GM18867 (cell line): ENCODE measurements around the gene PLXNA4.

Experiments used
- ATAC-seq: cut with Tn5 transposase; IDR thresholded peaks from one replicate; pipeline ENCODE4 v1.9.1; 2021; ENCODE audit warnings: mild to moderate bottlenecking, moderate library complexity; ENCODE audit not compliant: unreplicated experiment

The PLXNA4 gene

GRCh38 chr7:132108563-132108962 lies 467.7 kb downstream of the PLXNA4 start:
- no peak for ATAC-seq

- ATAC-seq, result no peak
Measured at GRCh38 chr7:132106491-132106890, 469.8 kb downstream of the PLXNA4 start.

- ATAC-seq, result no peak
Measured at GRCh38 chr7:132105096-132105495, 471.2 kb downstream of the PLXNA4 start.

DNA sequence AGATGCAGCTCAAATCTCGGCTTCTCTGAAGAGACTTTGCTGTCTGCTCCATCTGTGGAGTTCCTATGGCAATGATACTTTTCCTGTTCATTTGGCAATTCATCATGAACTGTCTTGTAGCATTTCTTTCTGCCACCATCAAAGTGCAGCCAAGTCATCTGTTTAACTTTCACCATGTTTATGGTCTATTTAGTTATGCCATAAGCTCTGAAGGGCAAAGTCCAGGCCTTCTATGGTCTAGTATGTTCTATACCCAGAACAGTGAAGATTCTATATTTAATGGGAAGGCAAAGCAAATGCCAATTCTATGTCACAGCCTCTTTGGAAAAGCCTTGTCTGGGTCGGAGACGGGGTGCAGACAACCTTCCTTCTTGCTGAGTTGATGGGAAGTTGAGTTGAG lies 472.6 kb downstream of the PLXNA4 start:
- ATAC-seq, result no peak

DNA sequence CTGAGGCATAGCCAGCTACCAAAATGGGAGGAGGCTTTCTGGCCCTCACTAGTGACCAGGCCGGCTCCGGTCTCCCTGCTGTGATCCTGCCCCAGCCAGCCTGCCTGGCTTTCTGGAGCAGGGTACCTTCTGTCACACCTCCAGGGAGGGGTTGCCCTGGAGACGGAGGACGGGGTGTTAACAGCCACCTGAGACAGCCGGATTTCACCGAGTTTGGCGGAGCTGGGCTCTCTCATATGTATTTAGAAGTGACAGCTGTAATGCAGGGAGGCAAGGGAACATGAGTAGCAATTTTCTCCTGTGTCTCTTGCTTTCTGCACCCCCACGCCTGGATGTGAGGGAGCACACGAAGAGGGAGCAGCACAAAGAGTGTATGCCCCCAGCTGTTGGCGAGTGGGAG lies 473.3 kb downstream of the PLXNA4 start:
- ATAC-seq, result no peak

DNA sequence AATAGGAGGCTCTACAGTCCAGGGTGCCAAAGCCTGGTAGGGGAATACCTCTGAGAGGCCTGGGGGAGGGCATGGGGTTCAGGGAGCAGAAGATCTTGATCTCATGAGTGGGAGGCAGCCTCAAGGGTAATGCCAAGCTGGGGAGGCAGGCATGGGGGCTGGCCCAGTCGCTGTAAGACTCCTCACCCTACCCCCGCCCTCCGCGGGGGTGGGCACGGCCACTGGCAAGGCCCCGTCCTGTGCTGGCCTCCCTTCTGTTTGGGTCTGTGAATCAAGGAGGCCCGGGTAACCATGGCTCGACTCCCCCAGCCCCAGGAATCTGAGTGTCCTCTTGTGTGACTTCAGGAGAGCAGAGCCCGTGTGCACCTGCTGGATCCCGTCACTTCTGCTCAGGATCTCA lies 473.9 kb downstream of the PLXNA4 start:
- no peak for ATAC-seq

GRCh38 chr7:132100981-132101380 lies 475.3 kb downstream of the PLXNA4 start:
- ATAC-seq, result no peak

DNA sequence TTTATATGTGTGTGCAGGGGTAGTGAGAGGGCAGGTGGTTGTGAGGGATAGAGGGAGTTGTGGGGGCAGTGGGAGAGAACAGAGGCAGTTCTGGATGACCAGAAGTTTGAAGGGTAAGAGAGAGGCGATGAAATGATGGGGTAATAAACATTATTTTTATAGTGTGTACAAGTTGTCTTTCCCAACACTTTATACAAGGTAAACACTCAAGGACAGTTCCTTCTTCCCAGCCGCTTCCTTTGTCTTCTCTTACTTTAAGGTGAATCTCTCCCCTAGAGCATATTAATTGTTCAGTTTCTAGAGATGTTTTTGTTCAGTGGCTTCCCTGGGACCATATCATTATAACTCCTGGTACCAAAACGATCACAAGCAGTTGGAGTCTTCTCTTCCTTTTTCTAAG lies 475.8 kb downstream of the PLXNA4 start:
- no peak for ATAC-seq

DNA sequence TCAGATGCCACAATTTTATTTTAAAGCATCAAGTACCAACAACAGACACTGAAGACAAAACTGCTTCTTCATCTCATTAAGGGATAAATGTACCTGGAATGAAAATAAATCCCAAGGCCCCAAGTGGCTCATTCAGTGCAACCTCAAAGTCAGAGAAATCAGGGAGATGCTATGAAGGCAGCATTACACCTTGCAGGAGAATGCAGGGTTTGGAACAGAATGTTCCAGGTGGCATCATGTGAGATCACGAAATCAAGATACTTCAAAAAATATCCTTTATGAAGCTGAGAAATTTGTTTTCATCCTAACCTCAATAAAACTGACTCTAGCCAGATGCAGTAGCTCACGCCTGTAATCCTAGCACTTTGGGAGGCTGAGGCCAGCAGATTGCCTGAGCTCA lies 477.1 kb downstream of the PLXNA4 start:
- no peak for ATAC-seq

GRCh38 chr7:132098327-132098726 lies 477.9 kb downstream of the PLXNA4 start:
- no peak for ATAC-seq

DNA sequence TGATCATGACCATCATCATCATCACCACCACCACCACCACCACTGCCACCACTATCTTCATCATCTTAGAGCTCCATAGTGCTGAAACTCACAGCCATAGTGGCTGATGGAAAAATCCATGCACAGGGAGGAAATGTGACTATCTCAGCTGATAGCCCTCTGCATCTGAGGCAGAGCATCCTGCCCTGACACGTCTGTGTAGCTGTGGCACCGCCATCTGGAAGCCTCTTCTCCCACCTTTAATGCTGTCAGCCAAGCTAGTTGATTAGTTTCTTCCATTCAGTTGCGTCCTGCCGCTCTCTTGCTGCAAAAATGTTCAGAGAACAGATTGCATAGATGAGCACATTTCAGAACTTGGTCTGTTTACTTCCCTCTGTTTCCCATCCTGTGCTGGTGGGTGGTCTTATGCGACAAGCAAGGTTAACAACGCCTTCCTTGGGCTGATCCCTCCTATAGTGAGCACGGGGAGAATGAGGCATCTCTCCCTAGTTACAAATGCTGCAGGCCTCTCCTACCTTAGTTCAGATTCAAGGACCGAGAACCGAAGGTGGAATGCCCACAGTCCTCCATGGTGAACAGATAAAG lies 478.6 kb downstream of the PLXNA4 start:
- no peak for ATAC-seq

- ATAC-seq, result no peak
Measured at GRCh38 chr7:132095111-132095765, 481.0 kb downstream of the PLXNA4 start.

DNA sequence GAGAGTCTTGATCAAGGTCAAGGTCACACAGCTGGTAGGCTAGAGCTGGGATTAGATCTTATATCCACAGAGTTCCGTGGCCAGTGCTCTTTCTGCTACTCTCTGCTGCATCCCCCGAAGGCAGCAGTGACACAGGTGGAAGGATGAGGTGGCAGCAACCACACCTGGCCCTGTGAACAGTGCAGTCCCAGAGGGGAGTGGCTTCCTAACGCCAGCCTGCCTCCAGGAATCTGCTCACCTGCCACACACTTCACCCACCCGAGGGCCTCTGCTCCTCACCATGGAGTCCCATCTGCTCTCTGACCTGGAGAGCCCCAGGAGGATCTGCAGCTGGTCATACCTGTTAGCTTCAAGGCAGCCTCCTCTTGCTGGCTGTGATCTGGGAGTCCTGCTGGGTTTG lies 484.2 kb downstream of the PLXNA4 start:
- ATAC-seq, result no peak

DNA sequence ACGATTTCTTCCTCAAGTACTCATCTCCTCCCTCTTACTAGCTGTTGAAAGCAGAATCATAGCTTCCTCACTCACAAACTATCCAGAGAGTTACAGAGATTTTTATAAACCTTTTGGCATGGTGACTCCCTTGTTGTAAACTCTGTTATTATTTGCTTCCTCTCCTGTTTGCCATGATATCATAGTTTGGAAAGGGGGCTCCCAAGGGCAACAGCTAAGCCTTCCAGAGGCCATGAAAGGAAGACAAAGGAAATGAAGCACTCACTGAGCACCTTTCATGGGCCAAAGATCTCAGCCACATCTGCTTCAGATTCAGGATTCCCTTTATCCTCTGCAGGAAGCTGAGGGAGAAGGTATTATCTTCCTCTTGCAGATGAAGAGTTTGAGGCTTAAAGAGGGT lies 484.6 kb downstream of the PLXNA4 start:
- no peak for ATAC-seq

DNA sequence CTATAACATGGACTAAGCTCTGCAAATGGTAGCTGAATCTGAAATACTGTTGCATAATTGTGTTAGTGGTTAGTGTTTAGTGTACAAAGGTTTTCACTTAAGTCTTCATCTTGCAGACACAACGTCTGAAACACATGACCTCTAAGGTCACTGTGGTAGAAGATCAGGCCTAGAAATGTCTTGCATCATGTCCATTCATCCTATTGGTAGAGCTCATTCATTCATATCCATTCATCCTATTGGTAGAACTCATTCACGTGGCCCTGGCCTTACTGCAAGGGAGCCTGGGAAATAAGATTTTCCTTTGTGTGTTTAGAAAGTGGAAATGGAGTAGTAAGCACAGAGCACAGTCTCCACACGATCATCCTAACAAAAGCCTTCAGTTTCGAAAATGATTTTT lies 485.8 kb downstream of the PLXNA4 start:
- no peak for ATAC-seq

DNA sequence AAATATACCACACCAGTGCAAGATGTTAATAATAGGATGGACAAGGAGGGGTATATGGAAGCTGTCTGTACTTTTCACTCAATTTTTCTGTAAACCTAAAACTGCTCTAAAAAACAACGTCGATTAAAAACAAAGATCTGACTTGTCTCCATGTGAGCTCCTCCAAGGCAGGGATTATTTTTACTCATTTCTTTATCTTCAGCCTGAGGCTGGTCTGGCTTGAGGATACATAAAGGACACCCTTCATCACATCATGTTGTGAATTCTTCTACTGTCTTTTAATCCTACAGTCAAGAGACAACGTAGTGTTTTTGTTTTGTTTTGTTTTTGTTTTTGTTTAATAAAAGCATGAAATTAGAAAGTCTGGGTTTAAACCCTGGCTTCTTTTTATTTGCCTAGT lies 486.9 kb downstream of the PLXNA4 start:
- no peak for ATAC-seq

- ATAC-seq, result no peak
Measured at GRCh38 chr7:132087421-132087820, 488.8 kb downstream of the PLXNA4 start.

DNA sequence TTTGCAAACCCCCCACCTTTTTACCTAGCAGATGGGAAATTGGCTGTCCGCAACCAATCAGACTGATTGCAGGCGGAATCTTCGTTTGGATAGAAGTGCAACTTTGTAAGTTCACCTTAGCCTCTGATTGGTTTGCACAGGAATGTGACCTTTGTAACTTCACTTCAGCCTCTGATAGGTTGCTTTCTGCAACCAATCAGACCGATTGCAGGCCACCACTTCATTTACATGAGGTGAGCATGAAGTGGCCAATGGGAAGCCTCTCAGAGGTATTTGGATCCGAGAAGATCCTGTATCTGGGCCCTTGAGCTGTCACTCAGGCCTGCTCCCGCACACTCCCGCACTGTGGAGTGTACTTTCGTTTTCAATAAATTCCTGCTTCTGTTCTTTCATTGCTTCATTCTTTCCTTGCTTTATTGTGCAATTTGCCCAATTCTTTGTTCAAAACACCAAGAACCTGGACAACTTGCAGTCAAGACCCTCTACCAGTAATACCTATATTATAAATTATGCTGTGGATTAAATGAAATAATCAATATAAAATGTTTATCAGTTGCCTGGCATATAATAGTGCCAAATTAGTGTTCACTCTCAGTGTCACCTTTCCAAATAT lies 491.4 kb downstream of the PLXNA4 start:
- no peak for ATAC-seq

- no peak for ATAC-seq
Measured at GRCh38 chr7:132083537-132084123, 492.6 kb downstream of the PLXNA4 start.

GRCh38 chr7:132083126-132083525 lies 493.1 kb downstream of the PLXNA4 start:
- ATAC-seq, result no peak

- ATAC-seq, result no peak
Measured at GRCh38 chr7:132082394-132082793, 493.9 kb downstream of the PLXNA4 start.

DNA sequence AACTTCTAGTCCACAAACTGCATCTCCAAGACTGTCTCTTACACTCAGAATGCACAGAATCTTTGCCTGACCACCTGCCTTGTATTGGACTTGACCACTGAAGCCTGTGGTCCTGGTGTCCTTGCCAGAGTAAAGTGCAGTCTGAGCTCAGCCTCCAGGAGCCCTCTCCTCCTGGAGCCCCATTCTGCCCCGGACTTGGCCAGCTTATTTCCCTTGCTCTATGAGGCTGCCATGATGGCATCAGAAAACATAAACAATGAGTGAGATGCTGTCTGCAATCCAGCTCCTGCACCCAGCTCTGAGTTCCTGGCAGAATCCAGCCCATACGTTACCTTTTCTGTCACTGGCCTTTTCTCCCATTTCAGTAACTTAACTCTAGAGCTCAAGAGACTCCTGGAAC lies 494.6 kb downstream of the PLXNA4 start:
- ATAC-seq, result no peak
